HepG2 (cell line): ENCODE measurements around the gene SH2D6. TPM values are rescaled to one million over a fixed set of nuclear protein-coding genes. Genes with fewer than 3 reads are reported as not detected.

Experiments used
- ATAC-seq: fragments of 200-7000 bp; cut with Tn5 transposase; 3 replicates; pipeline ENCODE4 v1.9.1; 2020; ENCODE audit warnings: mild to moderate bottlenecking, moderate library complexity
- BruUV-seq: library from RNA; stranded (reverse); fragments of 400-500 nt; replicated peaks from 2 replicates; lab custom pipeline; 2021; lab: Mats Ljungman, UMichigan
- CTCF ChIA-PET: fragments of 300-600 bp; formaldehyde crosslinking; extraction: SDS; loops from one replicate; lab custom pipeline; 2021; ENCODE audit warnings: low total read pairs, inconsistent platforms, low intra/inter-chr PET ratio; lab: Yijun Ruan, JAX
- POLR2A ChIA-PET: fragments of 350-600 bp; sonication (Branson Sonifier 250); formaldehyde crosslinking; loops from one replicate; lab custom pipeline; 2020; ENCODE audit warnings: antibody characterized with exemption, inconsistent platforms; lab: Yijun Ruan, JAX
- DNase-seq: peaks from one replicate; pipeline ENCODE4 v3.0.0-alpha.2; 2015; ENCODE audit warnings: low spot score
- FAIRE-seq: peaks from 3 replicates; lab custom pipeline; 2011; peaks lifted over from hg19 to GRCh38; lab: Jason Lieb, UNC
- H2AFZ ChIP-seq: one replicate; pipeline ENCODE4 v1.6.1; 2011; ENCODE audit warnings: low read length, inconsistent platforms
- H3K27ac ChIP-seq: fragments of 300-600 bp; 3 replicates; pipeline ENCODE4 v1.8.0; 2011; ENCODE audit warnings: mixed run types, mild to moderate bottlenecking, mixed read lengths, low read length, inconsistent platforms; ENCODE audit not compliant: insufficient read depth; ENCODE audit errors: extremely low read length
- H3K27me3 ChIP-seq, 2 experiments: fragments of 200-600 bp in 1 of 2; 2 replicates in 1 of 2; 3 replicates in 1 of 2; pipeline versions ENCODE4 v1.6.0 to v1.8.0; 2011; ENCODE audit warnings: low read length in 2 of 2, mild to moderate bottlenecking in 2 of 2, moderate library complexity in 2 of 2, inconsistent platforms in 1 of 2; ENCODE audit not compliant: insufficient read depth in 2 of 2, control insufficient read depth in 1 of 2
- H3K36me3 ChIP-seq, 2 experiments: fragments of 200-600 bp in 1 of 2; replicated peaks in 1 of 2; 2 replicates in 1 of 2; 3 replicates in 1 of 2; pipeline versions ENCODE4 v1.5.1 to v1.8.0; 2011; ENCODE audit warnings: low read length in 2 of 2, inconsistent platforms in 1 of 2; ENCODE audit not compliant: insufficient read depth in 2 of 2, control insufficient read depth in 1 of 2
- H3K4me1 ChIP-seq: 2 replicates; pipeline ENCODE4 v1.5.1; 2012; ENCODE audit warnings: low read length, inconsistent platforms; ENCODE audit not compliant: insufficient read depth
- H3K4me2 ChIP-seq: 2 replicates; pipeline ENCODE4 v1.6.0; 2011; ENCODE audit warnings: low read depth, low read length, inconsistent platforms
- H3K4me3 ChIP-seq, 3 experiments: fragments of 200-600 bp in 1 of 3; sonication (generic), shearing (Covaris generic) in 1 of 3; replicated peaks in 1 of 3; 2 replicates each; pipeline ENCODE4 v1.5.1; 2011 to 2016; ENCODE audit warnings: low read length in 3 of 3, inconsistent platforms in 2 of 3, low read depth in 2 of 3, mild to moderate bottlenecking in 2 of 3, control low read depth in 1 of 3, mixed read lengths in 1 of 3; ENCODE audit not compliant: insufficient read depth in 1 of 3
- H3K79me2 ChIP-seq: one replicate; pipeline ENCODE4 v1.6.1; 2011; ENCODE audit warnings: low read length, inconsistent platforms; ENCODE audit not compliant: insufficient read depth
- H3K9ac ChIP-seq: 2 replicates; pipeline ENCODE4 v1.6.0; 2011; ENCODE audit warnings: mild to moderate bottlenecking, low read depth, low read length, inconsistent platforms; ENCODE audit not compliant: insufficient read depth
- H3K9me3 ChIP-seq: 2 replicates; pipeline ENCODE4 v1.5.1; 2012; ENCODE audit warnings: mild to moderate bottlenecking, low read length
- H4K20me1 ChIP-seq: 2 replicates; pipeline ENCODE4 v1.6.0; 2011; ENCODE audit warnings: inconsistent platforms, mild to moderate bottlenecking, low read length, moderate library complexity; ENCODE audit not compliant: insufficient read depth
- GTF3A ChIP-seq: sonication (generic); formaldehyde crosslinking; conservative IDR thresholded peaks from 2 replicates; pipeline ENCODE4 v1.4.0; 2020; ENCODE audit warnings: mild to moderate bottlenecking, missing genetic modification reagents
- IKZF4 ChIP-seq: sonication (generic); formaldehyde crosslinking; IDR thresholded peaks from 2 replicates; pipeline ENCODE4 v1.5.1; 2020; ENCODE audit warnings: borderline replicate concordance, mild to moderate bottlenecking, low read depth, missing genetic modification reagents; ENCODE audit errors: not compliant biosample characterization
- SP2 ChIP-seq: sonication (generic); formaldehyde crosslinking; IDR thresholded peaks from 2 replicates; pipeline ENCODE4 v1.5.1; 2020; ENCODE audit warnings: mild to moderate bottlenecking, missing genetic modification reagents
- SRSF4 ChIP-seq: fragments of 200-400 bp; formaldehyde crosslinking; IDR thresholded peaks from one replicate; pipeline ENCODE4 v1.6.1; 2018; ENCODE audit warnings: mild to moderate bottlenecking, low read depth, low read length, moderate library complexity; ENCODE audit not compliant: poor library complexity, severe bottlenecking
- ZNF362 ChIP-seq: sonication (generic); formaldehyde crosslinking; IDR thresholded peaks from 2 replicates; pipeline ENCODE4 v1.4.0; 2020; ENCODE audit warnings: missing genetic modification reagents, mild to moderate bottlenecking, borderline replicate concordance
- ZNF770 ChIP-seq: sonication (generic); formaldehyde crosslinking; IDR thresholded peaks from 2 replicates; pipeline ENCODE4 v1.5.0; 2020; ENCODE audit warnings: mild to moderate bottlenecking, missing genetic modification reagents
- WGBS: methylation state at CpG from one replicate; pipeline ENCODE4 v1.1.6; 2017; ENCODE audit warnings: low lambda C conversion rate; 5-methylcytosine and 5-hydroxymethylcytosine counted together
- in situ Hi-C: cut with HindIII; loops from 2 replicates; pipeline ENCODE4 v1.10.0; 2017; ENCODE audit warnings: low pct_unique_long_range_greater_than_20kb; ENCODE audit not compliant: extremely low pct_ligation_motif_present
- intact Hi-C: fragments of 100-400 bp; cut with micrococcal nuclease; formaldehyde crosslinking; loops from one replicate; pipeline ENCODE4 v1.10.0; 2022; ENCODE audit not compliant: unreplicated experiment
- polyA plus RNA-seq, 8 experiments: library from polyadenylated mRNA; depleted of rRNA in 3 of 8; stranded (reverse) in 7 of 8; unstranded in 1 of 8; fragments of >200 nt; fragmentation: Illumina TruSeq in 4 of 8; extraction: Trizol in 4 of 8; gene quantifications; 2 replicates each; pipeline versions ENCODE4 v1.2.1 to v1.2.3, GENCODE V29; 2011 to 2016; ENCODE audit warnings: low read depth in 4 of 8, missing spikeins in 1 of 8, mixed read lengths in 1 of 8; ENCODE audit not compliant: insufficient read depth in 1 of 8
- total RNA-seq, 5 experiments: library from RNA; depleted of rRNA; stranded (reverse); fragments of >200 nt; fragmentation: Illumina TruSeq; extraction: Trizol; gene quantifications; 2 replicates each; pipeline ENCODE4 v1.2.3, GENCODE V29; 2016; ENCODE audit warnings: low read depth in 1 of 5

SH2D6 gene
- total and polyA plus RNA-seq, 2 of the 13 experiments (the other 11 are each of a cell fraction or from before 2014, with no cell fraction given): 0.11 to 0.26 TPM

DNA sequence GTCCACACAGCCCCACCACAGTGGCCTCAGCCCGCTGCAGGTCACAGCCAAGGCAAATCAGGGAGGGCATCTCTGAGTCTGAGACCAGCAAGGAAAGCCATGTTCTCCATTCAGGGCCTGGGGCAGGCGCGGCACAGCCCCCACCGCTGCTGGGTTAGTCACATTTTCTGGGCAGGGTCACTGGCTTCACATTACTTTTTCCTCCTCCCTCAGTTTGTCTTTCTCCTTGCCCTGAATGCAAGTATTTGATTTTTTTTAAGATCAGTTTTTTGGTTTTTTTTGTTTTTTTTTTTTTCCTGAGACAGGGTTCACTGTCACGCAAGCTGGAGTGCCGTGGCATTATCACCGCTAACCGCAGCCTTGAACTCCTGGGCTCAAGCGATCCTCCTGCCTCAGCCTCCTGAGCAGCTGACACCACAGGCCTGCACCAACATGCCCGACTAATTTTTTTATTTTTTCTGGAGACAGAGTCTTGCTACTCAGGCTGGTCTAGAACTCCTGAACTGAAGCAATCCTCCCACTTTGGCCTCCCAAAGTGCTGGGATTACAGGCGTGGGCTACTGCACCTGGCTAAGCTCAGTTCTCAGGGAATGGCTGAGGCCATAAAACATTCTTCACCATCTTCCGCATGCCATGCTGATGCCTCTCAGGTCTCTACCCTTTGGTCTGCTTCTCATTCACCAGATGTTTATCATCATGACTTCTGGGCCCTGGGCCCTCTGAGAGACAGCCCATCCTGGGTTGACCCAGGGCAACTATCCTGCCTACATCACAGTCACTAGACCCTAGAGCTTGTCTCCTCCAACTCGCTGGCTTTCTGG is 7.7 kb upstream of the SH2D6 start:
- no peaks in the 10 kb centered on the region for H3K79me2 ChIP-seq
- TF ChIP-seq SP2 (CRISPR knock-in tag) (no peak), ZNF362 (0 out of 2 replicates have a peak, but pooled peaks have one; percentile 25), IKZF4 (CRISPR knock-in tag) (no peak), SRSF4 (no peak), ZNF770 (peak; percentile 90), GTF3A (CRISPR knock-in tag) (no peak)
- DNase-seq: peak; percentile 28
- peak overlapping the region in 1 of 3 experiments; percentile 17; a peak in 1 of 6 replicates for H3K4me3 ChIP-seq
- in situ Hi-C loops: no loop called here
- ATAC-seq: peak; percentile 14
- peak overlapping the region; percentile 40 for H3K4me2 ChIP-seq
- no peak overlapping the region for H3K9ac ChIP-seq
- FAIRE-seq: no peak
- H3K27me3 ChIP-seq: no peaks in the 10 kb centered on the region
- H3K36me3 ChIP-seq: no peaks in the 10 kb centered on the region
- no peak overlapping the region for H3K27ac ChIP-seq
- intact Hi-C loops: no loop called here
- CTCF ChIA-PET: no interaction called here
- H4K20me1 ChIP-seq: no peaks in the 10 kb centered on the region
- H3K4me1 ChIP-seq: peaks cover 73% of the 10 kb centered on the region
- no peaks in the 10 kb centered on the region for H3K9me3 ChIP-seq
- BruUV-seq: no TSS peak
- H2AFZ ChIP-seq: no peak overlapping the region
- 42% methylated on average over 12 of the region's 13 CpGs for WGBS
- POLR2A ChIA-PET: interaction anchor here (0.7 to 1.5 kb wide), 4 partner anchors 8 to 184 kb away, joined by 3 to 4 read pairs (median 3); partner anchors contain the start of gene RNF181
